K562 (cell line): Measurements from ENCODE around the gene MYL12B. TPM values are rescaled to one million over a fixed set of nuclear protein-coding genes. Genes with fewer than 3 reads are reported as not detected.

Experiments
- CREM ChIP-seq: IDR thresholded peaks from 2 replicates; pipeline ENCODE4 v1.6.1; 2014; ENCODE audit warnings: antibody characterized with exemption, low read depth
- E2F4 ChIP-seq: sonication (generic); formaldehyde crosslinking; IDR thresholded peaks from 2 replicates; pipeline ENCODE4 v1.8.0; 2022; ENCODE audit warnings: mild to moderate bottlenecking, low read depth, missing genetic modification reagents
- ERF ChIP-seq: fragments of 450-650 bp; formaldehyde crosslinking; IDR thresholded peaks from 2 replicates; pipeline ENCODE4 v1.4.0; 2020; ENCODE audit warnings: mild to moderate bottlenecking, mixed read lengths
- FOXA1 ChIP-seq: fragments of 450-650 bp; IDR thresholded peaks from 2 replicates; pipeline ENCODE4 v1.6.1; 2016; ENCODE audit warnings: mild to moderate bottlenecking, borderline replicate concordance
- GTF3C2 ChIP-seq: IDR thresholded peaks from 3 replicates; pipeline ENCODE4 v1.6.1; 2011; ENCODE audit warnings: borderline replicate concordance, mild to moderate bottlenecking, moderate library complexity; ENCODE audit not compliant: insufficient read length; ENCODE audit errors: extremely low read depth
- JUNB ChIP-seq: fragments of 450-650 bp; formaldehyde crosslinking; conservative IDR thresholded peaks from 2 replicates; pipeline ENCODE4 v1.4.0; 2020; ENCODE audit warnings: mild to moderate bottlenecking
- L3MBTL2 ChIP-seq: fragments of 450-650 bp; IDR thresholded peaks from 2 replicates; pipeline ENCODE4 v1.6.1; 2016; ENCODE audit warnings: mild to moderate bottlenecking, moderate library complexity
- MEIS2 ChIP-seq: fragments of 450-650 bp; IDR thresholded peaks from 2 replicates; pipeline ENCODE4 v1.6.1; 2014; ENCODE audit warnings: mild to moderate bottlenecking; ENCODE audit not compliant: partially characterized antibody
- NCOR1 ChIP-seq: fragments of 450-650 bp; IDR thresholded peaks from 2 replicates; pipeline ENCODE4 v1.6.1; 2016; ENCODE audit warnings: mild to moderate bottlenecking, moderate library complexity
- NFRKB ChIP-seq: fragments of 450-650 bp; IDR thresholded peaks from 2 replicates; pipeline ENCODE4 v1.6.1; 2016; ENCODE audit warnings: low read depth
- PPARD ChIP-seq: fragments of 250-450 bp; sonication (Bioruptor Pico); IDR thresholded peaks from 2 replicates; pipeline ENCODE4 v1.8.0; 2022; ENCODE audit warnings: inconsistent platforms, mild to moderate bottlenecking, moderate library complexity
- SUPT5H ChIP-seq: fragments of 450-650 bp; IDR thresholded peaks from 2 replicates; pipeline ENCODE4 v1.6.1; 2016
- ZNF232 ChIP-seq: sonication (generic); formaldehyde crosslinking; IDR thresholded peaks from 2 replicates; pipeline ENCODE4 v1.8.0; 2022; ENCODE audit warnings: mild to moderate bottlenecking, missing genetic modification reagents
- ZNF239 ChIP-seq: fragments of 250-450 bp; sonication (Bioruptor Pico); IDR thresholded peaks from 2 replicates; pipeline ENCODE4 v1.4.0; 2020; ENCODE audit warnings: mild to moderate bottlenecking
- ZNF444 ChIP-seq: fragments of 250-450 bp; sonication (Bioruptor Pico); IDR thresholded peaks from 2 replicates; pipeline ENCODE4 v1.4.0; 2020; ENCODE audit warnings: mild to moderate bottlenecking, moderate library complexity
- ZNF57 ChIP-seq: fragments of 450-650 bp; formaldehyde crosslinking; IDR thresholded peaks from 2 replicates; pipeline ENCODE4 v1.4.0; 2020; ENCODE audit warnings: mild to moderate bottlenecking, moderate library complexity
- ZNF583 ChIP-seq: fragments of 250-450 bp; sonication (Bioruptor Pico); IDR thresholded peaks from 2 replicates; pipeline ENCODE4 v1.4.0; 2020
- polyA plus RNA-seq, 8 experiments: library from polyadenylated mRNA; depleted of rRNA in 4 of 8; stranded (reverse) in 5 of 8; unstranded in 3 of 8; fragments of >200 nt; fragmentation: Nextera tagmentation in 2 of 8; fragmentation: Illumina TruSeq in 1 of 8; extraction: Ambion mirVana in 2 of 8; extraction: Trizol in 1 of 8; gene quantifications; 2 replicates each; pipeline versions ENCODE4 v1.2.1 to v1.2.3, GENCODE V29; 2011 to 2014; ENCODE audit warnings: inconsistent platforms in 1 of 8, missing spikeins in 1 of 8
- total RNA-seq, 7 experiments: library from RNA; depleted of rRNA in 6 of 7; stranded (reverse); fragments of >200 nt in 6 of 7; fragmentation: Illumina TruSeq in 2 of 7; extraction: Trizol in 2 of 7; gene quantifications; 2 replicates each; pipeline versions ENCODE4 v1.2.1 to v1.2.3, GENCODE V29; 2011 to 2021; ENCODE audit warnings: low replicate concordance in 1 of 7
- TF ChIP-seq, protein P1 (sequence below): sonication (generic); formaldehyde crosslinking; IDR thresholded peaks from 2 replicates; pipeline ENCODE4 v1.8.1; 2023; ENCODE audit warnings: mild to moderate bottlenecking, missing genetic modification reagents, moderate library complexity

MYL12B gene
- total and polyA plus RNA-seq, 9 of the 15 experiments (the other 6 are each of a cell fraction or from before 2014, with no cell fraction given): 220 to 995 (median 463) TPM

- no peak for TF ChIP-seq ZNF57 (CRISPR knock-in tag)
- TF ChIP-seq ZNF232: no peak
- no peak for TF ChIP-seq ERF (CRISPR knock-in tag)
- TF ChIP-seq SUPT5H: peak; percentile 81
- TF ChIP-seq NFRKB: peak; percentile 85; the same call in 1 of the 2 replicates
- TF ChIP-seq ZNF583 (CRISPR knock-in tag): peak; percentile 18; the same call in 1 of the 2 replicates
- no peak for TF ChIP-seq GTF3C2
- peak; percentile 62 for TF ChIP-seq L3MBTL2
- no peak for TF ChIP-seq ZNF444 (CRISPR knock-in tag)
- no peak for TF ChIP-seq JUNB
- no peak for TF ChIP-seq MEIS2
- peak; percentile 56 for TF ChIP-seq NCOR1
- peak; percentile 68; the same call in 1 of the 2 replicates for TF ChIP-seq CREM
- no peak for TF ChIP-seq FOXA1
- no peak for TF ChIP-seq PPARD (CRISPR knock-in tag)
- no peak for TF ChIP-seq E2F4 (CRISPR knock-in tag)
- no peak for TF ChIP-seq ZNF239 (CRISPR knock-in tag)
- TF ChIP-seq, protein P1, sequence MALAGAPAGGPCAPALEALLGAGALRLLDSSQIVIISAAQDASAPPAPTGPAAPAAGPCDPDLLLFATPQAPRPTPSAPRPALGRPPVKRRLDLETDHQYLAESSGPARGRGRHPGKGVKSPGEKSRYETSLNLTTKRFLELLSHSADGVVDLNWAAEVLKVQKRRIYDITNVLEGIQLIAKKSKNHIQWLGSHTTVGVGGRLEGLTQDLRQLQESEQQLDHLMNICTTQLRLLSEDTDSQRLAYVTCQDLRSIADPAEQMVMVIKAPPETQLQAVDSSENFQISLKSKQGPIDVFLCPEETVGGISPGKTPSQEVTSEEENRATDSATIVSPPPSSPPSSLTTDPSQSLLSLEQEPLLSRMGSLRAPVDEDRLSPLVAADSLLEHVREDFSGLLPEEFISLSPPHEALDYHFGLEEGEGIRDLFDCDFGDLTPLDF (CRISPR knock-in tag): no peak; the same call in 1 of the 2 replicates
Measured at GRCh38 chr18:3261373-3262233, at the start of gene MYL12B (continued).
